Stimulated activated CD8-positive, alpha-beta memory T cell treated with anti-CD3 and anti-CD28 coated beads, Interleukin-15, amount 100 ng/mL, for 24 hours (primary cell): ENCODE results near the gene UBAC1.
"Not testable (repeated sequence)": the region's sequence is repeated elsewhere in the genome, so short reads cannot be mapped to it uniquely, and the experiment has no call there.

ENCODE experiments used
- DNase-seq: peaks from one replicate; pipeline ENCODE4 v3.0.0-alpha.2; 2020; ENCODE audit warnings: low read depth

Gene UBAC1

GRCh38 chr9:135978642-135979546 is 17.7 kb upstream of the UBAC1 start:
- DNase-seq, result no peak

DNA sequence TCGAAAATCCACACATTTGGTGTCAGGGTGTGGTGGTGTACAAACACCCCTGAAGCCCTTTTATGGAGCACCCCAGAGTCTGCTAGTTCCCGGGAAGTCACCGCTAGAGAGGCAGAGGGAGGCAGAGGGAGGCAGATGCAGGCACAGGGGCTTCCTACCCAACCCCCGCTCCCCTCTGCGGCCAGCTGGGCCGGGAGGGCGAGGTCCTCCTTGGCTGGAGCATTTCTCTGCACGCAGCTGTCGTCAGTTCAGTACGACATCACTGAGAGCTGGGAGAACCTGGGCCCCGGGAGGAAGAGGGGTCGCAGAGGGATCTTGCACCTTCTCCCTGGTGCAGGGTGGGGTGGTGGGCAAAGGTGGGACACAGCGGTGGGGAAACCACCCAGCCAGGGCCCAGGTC is 15.8 kb upstream of the UBAC1 start:
- DNase-seq, result no peak

- DNase-seq, result no peak
These were observed 15.4 kb upstream of the UBAC1 start for GRCh38 chr9:135976531-135976930.

- DNase-seq, result no peak
These were observed 14.7 kb upstream of the UBAC1 start for GRCh38 chr9:135975834-135976233.

DNA sequence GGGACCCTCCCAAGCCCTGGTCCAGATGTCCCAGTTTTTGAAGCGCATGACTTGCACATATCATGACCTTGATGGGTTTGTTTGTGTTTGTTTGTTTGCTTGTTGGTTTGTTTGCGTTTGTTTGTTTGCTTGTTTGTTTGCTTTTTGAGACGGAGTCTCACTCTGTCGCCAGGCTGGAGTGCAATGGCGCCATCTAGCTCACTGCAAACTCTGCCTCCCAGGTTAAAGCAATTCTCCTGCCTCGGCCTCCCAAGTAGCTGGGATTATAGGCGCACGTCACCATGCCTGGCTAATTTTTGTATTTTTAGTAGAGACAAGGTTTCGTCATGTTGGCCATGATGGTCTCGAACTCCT is 13.0 kb upstream of the UBAC1 start:
- DNase-seq, result no peak

- DNase-seq, result no peak
These were observed 12.4 kb upstream of the UBAC1 start for GRCh38 chr9:135973277-135974219.

DNA sequence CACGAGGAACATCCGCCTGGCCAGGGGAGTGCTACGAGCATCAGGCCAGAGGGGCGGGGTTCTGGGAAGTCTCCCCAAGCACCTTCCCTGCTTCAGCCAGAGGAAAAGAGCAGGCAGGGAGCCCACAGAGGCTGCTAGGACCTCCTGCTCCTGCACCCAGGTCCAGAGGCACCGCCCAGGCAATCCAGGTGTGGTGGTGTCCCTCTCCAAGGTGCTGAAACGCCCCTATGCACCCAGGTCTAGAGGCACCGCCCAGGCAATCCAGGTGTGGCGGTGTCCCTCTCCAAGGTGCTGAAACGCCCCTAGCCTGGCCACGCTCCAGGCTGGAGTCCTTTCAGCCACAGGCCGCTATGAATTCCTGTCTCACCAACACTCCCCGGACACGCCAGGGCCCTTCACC is 10.7 kb upstream of the UBAC1 start:
- DNase-seq, result no peak

DNA sequence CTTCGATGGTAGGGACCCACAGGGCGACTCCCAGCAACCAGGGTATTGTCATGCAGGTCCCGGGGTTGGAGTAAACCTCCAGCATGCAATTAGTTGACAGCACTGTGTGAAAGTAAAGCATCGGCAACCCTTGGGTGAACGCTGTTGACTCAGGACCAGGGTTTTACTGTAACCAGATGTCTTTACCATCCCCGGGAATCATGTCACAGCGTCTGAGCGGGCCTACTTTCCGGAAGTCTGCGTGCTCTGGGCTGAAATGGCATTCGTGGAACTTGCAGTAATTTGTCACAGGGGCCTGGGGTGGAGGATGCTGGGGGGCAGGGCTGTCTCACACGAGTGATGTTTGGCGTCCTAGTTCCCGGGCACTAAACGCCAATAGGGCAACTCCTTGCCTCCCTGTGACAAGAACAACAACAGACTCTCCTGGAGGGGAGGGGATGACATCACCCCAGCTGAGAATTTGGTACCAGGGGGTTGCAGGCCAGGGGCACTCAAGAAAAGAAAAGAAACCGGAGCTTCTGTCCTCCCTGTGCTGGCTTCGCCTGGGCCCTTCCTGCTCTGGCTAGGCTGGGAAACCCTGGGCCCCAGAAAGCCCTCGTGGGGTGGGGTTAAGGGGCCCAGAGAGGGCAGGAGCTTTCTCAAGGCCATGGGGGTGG is 10.1 kb upstream of the UBAC1 start:
- no peak for DNase-seq

DNA sequence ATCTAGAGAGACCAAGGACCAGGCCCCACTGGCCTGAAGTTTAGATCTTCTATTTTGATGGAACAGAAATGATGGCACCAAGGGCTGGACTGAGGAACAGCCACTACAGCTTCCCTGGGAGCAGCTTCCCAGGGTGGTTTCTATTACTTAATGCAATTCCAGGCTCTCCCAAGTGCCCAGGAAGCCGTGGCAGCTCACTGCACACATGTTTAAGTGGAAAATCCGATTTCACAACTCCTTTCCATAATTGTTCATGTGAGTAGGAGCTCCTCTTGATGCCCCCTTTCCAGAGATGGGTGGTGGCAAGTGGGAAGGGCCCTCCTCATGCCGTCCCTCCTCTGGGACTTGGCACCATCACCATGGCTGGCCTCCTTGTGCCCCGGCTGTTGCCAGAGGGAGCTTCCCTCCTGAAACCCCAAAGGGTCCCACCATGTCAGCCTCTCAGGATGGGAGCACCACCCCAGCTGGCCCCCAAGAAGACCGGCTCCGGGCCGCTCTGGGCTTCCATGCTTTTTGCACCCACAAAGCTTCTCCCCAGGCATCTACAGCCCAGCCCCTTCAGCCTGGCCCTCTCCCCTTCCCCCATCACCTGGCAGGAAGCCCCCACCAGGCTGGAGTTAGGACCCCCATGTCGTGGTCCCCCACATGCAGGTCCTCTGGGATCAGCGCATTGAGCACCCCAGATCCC is 9.1 kb upstream of the UBAC1 start:
- no peak for DNase-seq

- DNase-seq, result no peak
These were observed 8.0 kb upstream of the UBAC1 start for GRCh38 chr9:135969064-135969683.

- no peak for DNase-seq
These were observed 7.4 kb upstream of the UBAC1 start for GRCh38 chr9:135968601-135969000.

GRCh38 chr9:135968083-135968476 is 6.9 kb upstream of the UBAC1 start:
- no peak for DNase-seq

DNA sequence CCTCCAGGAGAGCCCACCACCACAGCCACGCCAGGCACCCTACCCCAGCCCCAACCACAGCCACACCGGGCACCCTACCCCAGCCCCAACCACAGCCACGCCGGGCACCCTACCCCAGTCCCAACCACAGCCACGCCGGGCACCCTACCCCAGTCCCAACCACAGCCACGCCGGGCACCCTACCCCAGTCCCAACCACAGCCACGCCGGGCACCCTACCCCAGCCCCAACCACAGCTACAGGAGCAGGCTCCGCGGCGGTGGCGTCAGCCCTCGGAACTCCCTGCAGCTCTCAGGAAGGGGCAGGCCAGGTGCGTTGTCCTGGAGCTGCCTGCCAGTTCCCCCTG is 5.7 kb upstream of the UBAC1 start:
- not testable (repeated sequence) for DNase-seq

DNA sequence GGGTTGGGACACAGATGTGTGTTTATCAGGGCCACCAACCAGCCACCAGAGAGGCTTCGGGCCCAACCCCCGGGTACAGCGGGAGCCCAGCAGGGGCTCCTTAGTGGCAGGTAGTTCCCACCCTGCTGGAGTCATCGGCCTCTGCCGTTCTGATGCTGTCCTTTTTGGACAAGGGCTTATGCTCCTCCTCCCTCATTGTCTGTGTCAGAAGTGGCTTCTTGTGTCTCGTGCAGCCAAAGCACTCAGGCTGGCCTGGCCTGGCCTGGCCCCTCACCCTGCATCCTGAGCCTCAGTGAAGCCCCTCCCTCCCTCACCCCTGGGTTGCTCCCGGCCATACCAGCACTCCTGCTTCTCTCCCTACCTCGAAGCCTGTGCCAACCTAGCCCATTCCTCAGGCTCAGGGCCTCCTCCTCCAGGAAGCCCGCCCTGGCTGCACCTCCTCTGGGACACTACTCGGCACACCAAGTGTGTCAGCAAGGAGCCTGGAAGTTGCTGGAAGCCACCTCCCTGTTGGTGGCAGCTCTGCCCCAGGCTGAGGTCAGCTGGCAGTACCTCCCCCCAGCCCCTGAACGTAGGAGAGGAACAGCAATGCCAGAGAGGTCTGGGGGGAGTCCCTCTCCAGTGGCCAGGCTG is 4.1 kb upstream of the UBAC1 start:
- DNase-seq, result no peak

GRCh38 chr9:135963938-135964337 is 2.8 kb upstream of the UBAC1 start:
- no peak for DNase-seq

GRCh38 chr9:135963338-135963737 is 2.2 kb upstream of the UBAC1 start:
- DNase-seq, result no peak

GRCh38 chr9:135962696-135963307 is 1.6 kb upstream of the UBAC1 start:
- no peak for DNase-seq

DNA sequence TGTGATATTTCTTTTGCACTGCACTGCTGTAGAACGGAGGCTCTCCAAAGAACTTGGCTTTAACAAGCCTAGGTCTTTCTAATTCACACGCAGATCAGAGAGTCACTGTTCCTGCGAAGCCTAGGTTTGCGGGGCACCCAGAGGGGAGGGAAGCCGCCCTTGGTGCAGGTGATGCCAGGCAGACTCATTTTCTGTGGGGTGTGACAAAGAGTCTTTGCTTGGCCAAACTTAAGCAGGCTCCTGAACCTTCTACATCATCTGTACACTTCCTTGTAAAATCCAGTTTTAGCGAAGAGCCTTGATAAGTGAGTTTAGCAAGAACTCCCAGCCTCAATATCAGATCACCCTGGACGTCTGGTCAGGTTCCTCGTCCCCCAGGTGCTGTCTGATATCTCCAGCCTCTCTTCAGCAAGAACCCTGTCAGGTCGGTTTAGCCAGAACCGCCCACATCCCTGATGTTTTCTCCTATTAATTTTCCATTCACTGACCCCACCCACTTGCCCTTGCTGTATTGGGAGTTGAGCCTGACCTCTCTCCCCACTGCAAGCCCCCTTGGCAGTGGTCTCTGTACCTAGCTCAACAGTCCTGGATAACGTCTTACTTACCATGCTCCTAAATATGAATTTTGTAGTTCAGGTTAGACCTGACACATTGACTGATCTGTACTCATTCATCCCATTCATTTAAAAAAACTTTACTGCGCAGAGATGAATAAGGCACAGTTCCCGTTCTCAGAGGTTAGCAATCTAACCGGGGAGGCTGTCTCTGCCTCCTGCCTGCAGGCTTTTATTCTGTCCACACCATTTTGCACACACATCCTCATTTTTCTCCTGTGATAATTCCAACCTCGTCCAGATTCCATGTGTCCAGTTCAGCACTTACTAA is 880 bp upstream of the UBAC1 start:
- DNase-seq, result no peak

DNA sequence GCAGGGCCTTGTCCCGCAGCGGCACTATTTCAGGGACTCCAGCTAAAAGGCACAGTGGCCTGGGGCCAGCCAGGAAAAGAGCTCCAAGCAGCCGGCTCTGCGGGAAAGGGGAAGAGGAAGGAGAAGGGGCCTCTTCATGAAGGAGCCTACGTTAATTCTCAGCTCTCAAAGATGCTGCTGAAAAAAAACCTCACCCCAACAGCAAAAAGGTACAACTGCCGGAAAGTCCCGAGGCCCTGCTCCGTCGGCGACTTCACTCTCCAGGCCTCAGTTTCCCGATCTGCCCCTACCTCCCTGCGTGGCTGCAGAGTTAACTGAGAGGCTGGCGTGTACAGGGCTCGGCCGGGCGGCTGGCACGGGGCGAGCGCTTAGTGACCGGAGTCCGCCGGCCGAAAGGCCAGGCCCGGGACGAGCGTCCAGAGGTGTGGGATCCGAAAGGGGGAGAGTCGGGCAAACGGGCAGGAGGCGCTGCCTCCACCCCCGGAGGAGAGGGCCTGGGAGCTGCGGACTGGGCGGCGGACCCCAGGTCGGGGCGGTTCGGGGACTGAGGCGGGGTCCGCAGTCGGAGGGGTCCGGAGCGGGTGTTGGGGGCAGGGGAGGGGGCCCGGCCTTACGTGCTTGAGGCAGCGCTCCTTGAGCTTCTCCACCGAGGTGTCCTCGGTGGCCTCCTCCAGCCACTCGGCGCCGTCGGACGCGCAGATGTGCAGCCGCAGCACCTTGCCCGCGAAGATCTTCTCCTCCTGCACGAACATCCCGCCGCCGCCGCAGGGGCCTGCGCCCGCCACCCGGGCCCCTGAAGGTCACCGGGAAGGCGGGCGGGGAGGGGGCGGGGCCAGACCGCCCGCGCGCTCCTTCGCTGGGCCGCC is 529 bp downstream of the UBAC1 start:
- DNase-seq, result no peak
